Stimulated activated CD4-positive, alpha-beta T cell treated with anti-CD3 and anti-CD28 coated beads, Interleukin-1b, Interleukin-23, amount 100 ng/mL, for 48 hours (primary cell): ENCODE data around the gene CENPO.

Source experiments
- DNase-seq: peaks from one replicate; pipeline ENCODE4 v3.0.0-alpha.2; 2020

CENPO gene

DNA sequence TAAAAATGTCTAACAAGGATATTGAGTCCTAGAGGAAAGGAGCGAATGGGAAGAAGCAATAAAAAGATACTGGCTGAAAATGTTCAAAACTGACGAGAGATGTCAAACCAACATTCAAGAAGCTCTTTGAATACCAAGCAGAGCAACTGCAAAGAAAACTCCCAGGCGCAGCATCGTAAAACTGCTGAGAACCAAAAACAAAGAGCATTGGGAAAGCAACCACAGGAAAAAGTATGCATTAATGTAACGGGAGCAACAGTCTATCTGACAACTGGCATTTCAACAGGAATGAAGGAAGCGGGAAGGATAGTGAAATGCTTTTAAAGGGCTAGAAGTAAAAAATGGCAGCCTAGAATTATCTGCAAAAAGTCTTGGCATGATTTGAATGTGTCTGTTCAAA, 73.7 kb downstream of the CENPO start:
- no peak for DNase-seq

DNA sequence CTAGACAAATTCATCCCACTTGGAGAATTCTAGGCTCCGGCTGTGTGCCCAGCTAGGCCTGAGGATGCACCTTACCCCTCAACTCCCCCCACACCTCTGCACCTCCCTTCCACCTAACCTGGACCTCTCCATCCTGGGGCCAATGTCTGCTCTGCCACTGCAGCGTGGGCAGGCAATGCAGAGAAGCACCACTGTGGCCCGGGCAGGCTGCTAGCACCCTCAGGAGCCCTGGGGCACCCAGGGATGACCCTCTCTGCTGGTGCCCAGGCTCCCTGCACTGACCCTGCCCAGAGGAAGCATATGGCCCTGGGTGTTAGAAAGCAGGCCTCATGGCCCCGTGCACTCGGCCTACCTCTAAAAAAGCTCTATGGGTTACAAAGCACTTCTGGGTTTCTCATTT, 77.2 kb downstream of the CENPO start:
- DNase-seq = no peak

DNA sequence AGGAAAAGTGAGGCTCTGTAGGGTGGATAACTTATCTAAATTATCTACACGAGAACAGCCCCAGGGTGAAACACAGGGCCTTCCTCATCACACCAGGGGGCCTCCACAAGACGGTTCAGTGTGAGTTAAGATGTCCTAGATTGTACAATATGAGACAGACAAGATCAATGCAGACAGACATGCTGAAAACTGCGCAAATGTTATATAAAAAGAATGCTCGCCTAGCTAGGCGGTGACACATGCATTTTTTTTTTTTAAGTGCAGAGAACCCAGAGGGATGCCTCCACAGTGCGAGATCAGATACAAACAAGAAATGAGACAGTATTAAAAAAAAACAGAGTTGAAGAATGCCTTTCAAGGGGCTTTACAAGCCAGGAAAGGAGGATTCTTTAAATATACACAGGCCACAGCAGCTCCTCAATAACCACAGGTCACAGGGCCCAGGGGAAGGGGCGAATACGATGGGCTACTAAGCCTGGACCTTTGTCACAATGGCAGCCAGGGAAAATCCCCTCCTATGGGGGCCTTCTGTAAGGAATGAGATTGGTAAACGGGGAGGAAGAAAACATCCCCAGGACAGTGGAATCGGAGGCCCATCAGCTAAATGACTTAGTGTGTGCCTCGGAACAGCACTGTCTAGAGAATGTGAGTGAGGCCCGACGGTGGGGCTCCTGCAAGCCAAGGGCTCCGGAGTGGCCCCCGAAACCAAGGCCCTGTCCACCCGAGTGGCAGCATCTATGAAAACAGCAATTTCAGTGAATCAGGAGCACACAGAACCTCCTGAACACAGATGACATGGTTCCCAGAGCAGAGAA, 77.9 kb downstream of the CENPO start:
- no peak for DNase-seq

DNA sequence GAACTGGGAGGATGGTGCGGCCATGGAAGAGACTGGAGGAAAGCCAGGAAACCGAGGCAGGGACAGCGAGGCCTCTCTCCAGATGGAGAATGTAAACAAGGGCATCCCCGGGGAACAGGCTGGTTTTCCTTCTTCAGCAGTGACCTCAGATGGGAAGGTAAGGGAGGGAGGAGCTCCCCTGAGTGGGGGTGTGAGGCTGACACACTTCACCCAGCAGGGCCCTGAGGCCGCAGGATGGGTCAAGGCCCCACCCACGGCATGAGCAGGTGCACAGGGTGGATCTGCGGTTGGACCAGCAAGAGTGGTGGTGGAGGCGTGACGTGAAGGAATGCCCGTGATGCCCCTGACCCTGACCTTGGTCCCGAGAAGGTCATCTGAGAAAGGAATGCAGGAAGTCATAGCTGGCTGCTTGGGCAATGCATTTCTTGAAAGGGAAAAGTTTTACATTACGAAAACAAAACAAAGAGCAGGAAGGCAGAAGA, 78.7 kb downstream of the CENPO start:
- no peak for DNase-seq
